ENCODE measurements around the gene APOBR.

GRCh38 chr16:28526201-28527099 lies 32.0 kb downstream of the APOBR start:
- no peak for TF ChIP-seq CTCF (IDR thresholded peaks at IDR 0.05; ENCODE audit: low read length)
- no peak for TF ChIP-seq EZH2 (IDR thresholded peaks at IDR 0.05; ENCODE audit: borderline replicate concordance, low read length)

All from OCI-LY1 (cell line).